ENCODE data around the gene METTL16. TPM values are rescaled to one million over a fixed set of nuclear protein-coding genes. Genes with fewer than 3 reads are reported as not detected.
"Not testable (repeated sequence)": the region's sequence is repeated elsewhere in the genome, so short reads cannot be mapped to it uniquely, and the experiment has no call there.

Gene METTL16
- polyA plus RNA-seq, 1 donor, result 20.0 TPM

DNA sequence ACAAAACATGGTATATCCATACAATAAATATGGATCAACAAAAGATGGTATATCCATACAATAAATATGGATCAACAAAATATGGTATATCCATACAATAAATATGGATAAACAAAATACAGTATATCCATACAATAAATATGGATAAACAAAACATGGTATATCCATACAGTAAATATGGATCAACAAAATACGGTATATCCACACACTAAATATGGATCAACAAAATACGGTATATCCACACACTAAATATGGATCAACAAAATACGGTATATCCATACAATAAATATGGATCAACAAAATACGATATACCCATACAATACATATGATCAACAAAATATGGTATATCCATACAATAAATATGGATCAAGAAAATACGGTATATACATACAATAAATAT is 8.1 kb downstream of the METTL16 start:
- no peak for DNase-seq (ENCODE audit: low read depth)

DNA sequence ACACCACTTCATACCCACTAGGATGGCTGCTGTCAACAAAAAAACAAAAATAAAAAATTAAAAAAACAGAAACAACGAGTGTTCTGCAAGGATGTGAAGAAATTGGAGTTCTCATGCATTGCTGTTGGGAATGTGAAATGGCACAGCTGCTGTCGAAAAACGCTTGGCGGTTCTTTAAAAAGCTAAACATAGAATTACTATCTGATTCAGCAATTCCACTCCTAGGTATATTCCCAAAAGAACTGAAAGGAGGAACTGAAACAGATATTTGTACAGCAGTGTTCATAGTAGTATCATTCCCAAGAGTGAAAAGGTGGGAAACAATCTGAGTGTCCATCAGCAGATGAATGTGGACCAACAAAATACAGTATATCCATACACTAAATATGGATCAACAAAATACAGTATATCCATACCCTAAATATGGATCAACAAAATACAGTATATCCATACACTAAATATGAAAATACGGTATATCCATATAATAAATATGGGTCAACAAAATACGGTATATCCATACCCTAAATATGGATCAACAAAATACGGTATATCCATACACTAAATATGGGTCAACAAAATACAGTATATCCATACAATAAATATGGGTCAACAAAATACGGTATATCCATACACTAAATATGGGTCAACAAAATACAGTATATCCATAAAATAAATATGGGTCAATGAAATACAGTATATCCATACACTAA is 8.7 kb downstream of the METTL16 start:
- DNase-seq (ENCODE audit: low read depth), result no peak

DNA sequence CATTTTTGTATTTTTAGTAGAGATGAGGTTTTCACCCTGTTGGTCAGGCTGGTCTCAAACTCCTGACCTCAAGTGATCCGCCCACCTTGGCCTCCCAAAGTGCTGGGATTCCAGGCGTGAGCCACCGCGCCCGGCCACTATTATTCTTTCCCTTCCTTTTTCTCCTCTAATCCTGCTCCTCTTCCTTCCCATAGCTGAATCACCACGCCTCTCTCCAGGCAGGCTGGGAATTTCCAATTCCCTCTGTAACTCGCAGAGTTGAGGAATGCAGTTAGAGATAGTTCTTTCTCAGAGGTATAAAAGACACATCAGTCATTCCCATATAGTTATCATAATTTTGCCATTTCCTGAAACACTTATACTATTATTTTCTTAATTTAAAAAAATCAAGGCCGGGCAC is 11.2 kb downstream of the METTL16 start:
- DNase-seq (ENCODE audit: low read depth), result no peak

GRCh38 chr17:2489286-2489685 is 22.4 kb downstream of the METTL16 start:
- DNase-seq (ENCODE audit: low read depth), result not testable (repeated sequence)

- DNase-seq (ENCODE audit: low read depth), result no peak
Observed at GRCh38 chr17:2487306-2487705, 24.4 kb downstream of the METTL16 start.

DNA sequence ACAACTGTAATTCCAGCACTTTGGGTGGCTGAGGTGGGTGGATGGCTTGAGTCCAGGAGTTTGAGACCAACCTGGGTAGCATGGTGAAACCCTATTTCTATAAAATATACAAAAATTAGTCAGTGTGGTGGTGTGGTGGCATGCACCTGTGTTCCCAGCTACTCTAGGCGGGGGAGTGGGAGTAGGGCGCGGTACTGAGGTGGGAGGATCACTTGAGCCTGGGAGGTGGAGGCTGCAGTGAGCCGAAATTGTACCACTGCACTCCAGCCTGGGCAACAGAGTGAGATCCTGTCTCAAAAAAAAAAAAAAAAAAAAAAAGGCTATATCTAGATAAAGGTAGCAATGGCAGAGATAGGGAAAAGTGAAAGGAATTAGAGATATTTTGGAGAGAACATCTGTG is 25.0 kb downstream of the METTL16 start:
- not testable (repeated sequence) for DNase-seq (ENCODE audit: low read depth)

DNA sequence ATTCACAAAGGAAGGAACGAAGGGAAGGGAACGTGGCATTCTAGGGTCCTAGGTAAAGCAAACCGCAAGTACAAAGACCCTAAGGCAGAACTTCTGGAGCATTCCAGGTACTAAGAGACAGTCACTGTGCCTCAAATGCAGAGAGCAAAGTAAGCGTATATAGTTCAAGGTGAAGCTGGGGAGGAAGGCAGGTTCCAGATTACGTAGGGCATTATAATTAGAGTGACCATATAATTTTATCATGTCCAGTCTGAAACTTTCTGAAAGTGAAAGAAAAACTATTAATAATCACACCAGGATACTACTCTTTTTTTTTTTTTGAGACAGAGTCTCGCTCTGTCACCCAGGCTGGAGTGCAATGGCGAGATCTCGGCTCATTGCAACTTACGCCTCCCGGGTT is 25.7 kb downstream of the METTL16 start:
- no peak for DNase-seq (ENCODE audit: low read depth)

DNA sequence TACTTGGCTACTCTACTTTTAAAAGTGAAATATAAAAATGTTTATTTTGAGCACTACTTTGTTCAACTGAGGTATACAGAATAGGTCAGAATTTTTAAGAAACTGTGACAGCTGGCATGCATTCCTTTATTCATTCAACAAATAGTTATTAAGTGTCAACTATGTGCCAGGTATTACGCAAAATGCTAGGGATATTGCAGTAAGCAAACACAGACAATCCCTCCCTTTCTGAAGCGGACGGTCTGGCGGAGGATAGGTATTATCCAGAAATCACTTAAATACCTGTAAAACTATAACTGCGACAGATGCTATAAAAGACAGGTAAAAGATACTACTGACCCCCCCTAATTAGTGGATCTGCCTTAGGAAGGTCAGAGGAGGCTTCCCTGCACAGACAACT is 26.1 kb downstream of the METTL16 start:
- no peak for DNase-seq (ENCODE audit: low read depth)

DNA sequence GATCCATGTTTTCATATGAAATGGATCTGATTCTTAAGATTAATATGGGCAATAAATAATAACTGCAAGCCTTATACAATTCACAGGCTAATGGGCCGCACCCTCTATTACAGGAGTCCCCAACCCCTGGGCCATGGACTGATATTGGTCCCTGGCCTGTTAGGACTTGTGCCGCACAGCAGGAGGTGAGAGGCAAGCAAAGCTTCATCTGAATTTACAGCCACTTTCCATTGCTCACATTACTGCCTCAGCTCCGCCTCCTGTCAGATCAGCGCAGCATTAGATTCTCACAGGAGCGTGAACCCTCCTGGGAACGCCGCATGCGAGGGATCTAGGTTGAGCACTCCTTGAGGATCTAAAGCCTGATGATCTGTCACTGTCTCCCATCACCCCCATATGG is 26.8 kb downstream of the METTL16 start:
- no peak for DNase-seq (ENCODE audit: low read depth)

- DNase-seq (ENCODE audit: low read depth), result no peak
Observed at GRCh38 chr17:2483084-2483483, 28.6 kb downstream of the METTL16 start.

DNA sequence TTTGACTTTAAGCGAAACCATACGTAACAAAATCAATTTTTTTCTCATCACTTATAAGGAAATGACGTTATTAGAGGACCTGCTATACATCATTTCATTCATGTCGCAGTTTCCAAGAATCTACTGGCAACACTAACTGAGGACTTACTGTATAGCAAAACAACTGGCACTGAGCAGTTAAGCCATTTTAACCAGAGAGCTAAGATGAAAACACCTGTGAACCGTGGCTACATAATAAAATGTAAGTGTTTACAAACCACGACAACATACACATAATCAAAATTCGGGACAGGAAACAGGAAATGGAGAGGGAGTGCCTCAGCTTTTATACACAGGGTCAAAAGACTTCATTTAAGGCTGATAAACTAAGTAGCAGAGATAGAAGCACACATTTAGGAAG is 29.5 kb downstream of the METTL16 start:
- DNase-seq (ENCODE audit: low read depth), result no peak

- DNase-seq (ENCODE audit: low read depth), result no peak
Observed at GRCh38 chr17:2481760-2482159, 29.9 kb downstream of the METTL16 start.

DNA sequence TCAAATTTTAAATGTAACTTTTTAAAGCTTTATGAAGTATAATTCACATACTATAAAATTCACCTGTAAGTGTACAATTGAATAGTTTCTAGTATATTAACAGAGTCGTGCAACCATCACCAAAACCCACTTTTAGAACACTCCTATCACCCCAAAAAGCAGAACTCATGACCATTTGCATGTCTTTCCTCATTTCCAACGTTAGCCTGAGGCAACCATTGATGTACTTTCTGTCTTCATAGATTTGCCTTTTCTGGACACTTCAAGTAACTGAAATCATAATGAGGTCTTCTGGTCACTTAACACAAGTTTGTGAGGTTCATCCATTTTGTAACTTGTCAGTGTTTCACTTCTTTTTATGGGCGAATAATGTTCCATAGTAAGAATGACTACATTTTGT is 33.2 kb downstream of the METTL16 start:
- DNase-seq (ENCODE audit: low read depth), result no peak

DNA sequence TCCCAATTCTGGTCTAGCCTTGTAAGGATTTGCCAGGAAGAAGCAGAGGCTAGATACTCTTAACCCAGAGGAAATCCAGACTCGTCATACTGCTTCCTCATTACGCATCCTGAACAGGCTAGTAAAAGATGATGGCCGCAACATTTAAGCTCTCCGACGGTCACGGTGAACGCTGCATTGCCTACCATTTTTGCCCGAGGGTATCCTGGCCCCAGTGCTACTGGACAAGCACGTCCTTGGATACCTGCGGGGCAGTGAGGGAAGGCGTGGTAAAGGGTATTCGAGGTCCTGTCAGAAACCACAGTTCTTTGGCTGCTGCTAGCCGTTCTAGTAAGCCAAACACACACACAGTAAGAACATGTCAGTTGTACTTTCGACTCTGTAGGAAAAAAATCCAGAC is 36.6 kb downstream of the METTL16 start:
- no peak for DNase-seq (ENCODE audit: low read depth)

DNA sequence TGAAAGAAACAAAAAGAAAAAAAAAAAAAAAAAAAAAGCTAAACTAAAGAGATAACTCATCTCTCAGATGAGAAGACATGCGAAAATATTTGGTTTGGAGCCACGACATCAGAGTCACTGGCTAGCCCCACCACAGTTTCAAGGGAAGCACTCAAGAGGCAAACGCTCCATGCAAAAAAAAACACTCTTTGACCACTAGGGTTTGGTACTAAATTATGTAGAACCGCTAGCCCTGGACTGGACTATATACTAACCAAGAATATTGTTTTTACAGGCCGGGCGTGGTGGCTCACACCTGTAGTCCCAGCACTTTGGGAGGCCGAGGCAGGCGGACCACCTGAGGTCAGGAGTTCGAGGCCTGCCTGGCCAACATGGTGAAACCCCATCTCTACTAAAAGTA is 37.3 kb downstream of the METTL16 start:
- no peak for DNase-seq (ENCODE audit: low read depth)

DNA sequence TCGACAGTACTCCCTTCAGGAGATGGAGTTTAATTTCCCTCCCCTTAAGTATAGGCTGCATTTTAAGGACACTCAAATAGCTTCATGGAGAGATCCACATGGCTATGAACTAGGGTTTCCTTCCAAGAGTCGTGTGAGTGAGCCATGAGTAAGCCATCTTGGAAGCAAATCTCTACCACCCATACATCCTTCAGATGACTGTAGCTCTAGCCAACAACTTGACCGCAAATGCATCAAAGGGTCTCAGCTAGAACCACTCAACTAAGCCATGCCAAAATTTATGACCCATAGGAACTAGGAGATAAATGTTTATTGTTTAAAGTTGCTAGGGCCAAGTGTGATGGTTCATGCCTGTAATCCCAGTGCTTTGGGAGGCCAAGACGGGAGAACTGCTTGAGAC is 43.4 kb downstream of the METTL16 start:
- DNase-seq (ENCODE audit: low read depth), result no peak

DNA sequence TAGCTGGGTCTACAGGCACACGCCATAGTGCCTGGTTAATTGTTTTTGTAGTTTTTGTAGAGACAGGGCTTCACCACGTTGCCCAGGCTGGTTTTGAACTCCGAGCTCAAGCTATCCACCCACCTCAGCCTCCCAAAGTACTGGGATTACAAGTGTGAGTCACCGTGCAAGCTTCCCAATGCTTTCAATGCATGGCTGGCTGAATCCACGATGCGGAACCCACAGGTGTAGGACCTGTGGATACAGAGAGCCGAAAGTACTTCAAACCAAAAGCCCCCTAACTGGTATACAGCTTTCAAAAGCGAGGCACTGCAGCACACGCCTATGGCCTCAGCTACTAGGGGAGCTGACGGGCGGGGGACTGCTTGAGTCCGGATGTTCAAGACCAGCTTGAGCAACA is 44.8 kb downstream of the METTL16 start:
- no peak for DNase-seq (ENCODE audit: low read depth)

DNA sequence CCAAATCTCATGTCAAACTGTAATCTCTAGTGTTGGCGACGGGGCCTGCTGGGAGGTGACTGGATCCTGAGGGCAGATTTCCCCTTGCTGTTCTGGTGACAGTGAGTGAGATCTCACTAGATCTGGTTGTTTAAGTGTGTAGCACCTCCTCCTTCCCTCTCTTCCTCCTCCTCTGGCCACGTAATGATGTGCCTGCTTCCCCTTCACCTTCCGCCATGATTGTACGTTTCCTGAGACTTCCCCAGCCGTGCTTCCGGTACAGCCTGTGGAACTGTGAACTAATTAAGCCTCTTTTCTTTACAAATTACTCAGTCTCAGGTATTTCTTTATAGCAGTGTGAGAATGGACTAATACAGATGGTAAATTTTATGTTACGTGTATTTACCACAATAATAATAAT is 49.2 kb downstream of the METTL16 start:
- no peak for DNase-seq (ENCODE audit: low read depth)

DNA sequence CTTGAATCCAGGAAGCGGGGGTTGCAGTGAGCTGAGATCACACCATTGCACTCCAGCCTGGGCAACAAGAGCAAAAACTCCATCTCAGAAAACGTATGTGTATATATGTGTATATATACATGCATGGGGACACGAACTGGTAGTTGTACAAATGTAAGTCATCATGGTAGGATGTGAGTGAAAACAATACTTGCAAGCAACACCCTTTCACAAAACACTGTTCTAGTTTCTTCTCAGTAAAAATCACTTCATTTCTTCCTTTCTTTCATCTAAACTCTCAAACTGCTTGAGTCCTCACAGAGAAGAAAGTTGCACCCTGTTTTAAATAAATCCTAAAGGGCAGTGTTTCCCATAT is 51.8 kb downstream of the METTL16 start:
- DNase-seq (ENCODE audit: low read depth), result no peak

DNA sequence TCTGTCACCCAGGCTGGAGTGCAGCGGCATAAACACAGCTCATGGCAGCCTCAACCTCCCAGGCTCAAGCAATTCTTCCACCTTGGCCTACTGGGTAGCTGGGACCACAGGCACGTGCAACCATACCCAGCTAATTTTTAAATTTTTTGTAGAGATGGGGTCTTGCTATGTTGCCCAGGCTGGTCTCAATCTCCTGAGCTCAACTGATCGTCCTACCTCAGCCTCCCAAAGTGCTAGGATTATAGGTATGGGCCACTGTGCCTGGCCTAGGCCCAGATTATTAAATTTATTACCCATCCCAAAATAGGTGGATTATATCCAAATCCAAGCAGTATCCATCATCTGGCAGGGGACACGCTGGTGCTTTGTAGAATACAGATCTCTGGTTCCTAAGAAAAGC is 53.8 kb downstream of the METTL16 start:
- no peak for DNase-seq (ENCODE audit: low read depth)

GRCh38 chr17:2456475-2456874 is 55.2 kb downstream of the METTL16 start:
- DNase-seq (ENCODE audit: low read depth), result no peak

DNA sequence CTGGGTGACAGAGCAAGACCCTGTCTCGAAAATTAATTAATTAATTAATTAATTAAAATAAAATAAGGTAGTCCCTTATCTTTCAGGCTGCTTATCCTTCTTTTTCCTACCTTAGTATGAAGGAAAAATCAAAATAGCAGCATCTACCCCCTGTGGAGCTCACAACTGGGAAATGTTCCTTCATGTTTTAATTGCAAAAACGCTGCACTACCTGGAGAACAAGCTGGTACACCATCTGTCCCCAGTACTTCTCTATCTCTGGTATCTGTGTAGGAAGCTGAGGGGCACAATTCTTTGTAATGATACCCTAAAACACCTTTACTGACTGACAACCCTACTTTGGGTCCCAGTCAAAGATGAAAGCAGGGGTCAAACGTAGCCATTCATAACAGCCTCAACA is 55.7 kb downstream of the METTL16 start:
- no peak for DNase-seq (ENCODE audit: low read depth)

- no peak for DNase-seq (ENCODE audit: low read depth)
Observed at GRCh38 chr17:2453866-2454265, 57.8 kb downstream of the METTL16 start.

DNA sequence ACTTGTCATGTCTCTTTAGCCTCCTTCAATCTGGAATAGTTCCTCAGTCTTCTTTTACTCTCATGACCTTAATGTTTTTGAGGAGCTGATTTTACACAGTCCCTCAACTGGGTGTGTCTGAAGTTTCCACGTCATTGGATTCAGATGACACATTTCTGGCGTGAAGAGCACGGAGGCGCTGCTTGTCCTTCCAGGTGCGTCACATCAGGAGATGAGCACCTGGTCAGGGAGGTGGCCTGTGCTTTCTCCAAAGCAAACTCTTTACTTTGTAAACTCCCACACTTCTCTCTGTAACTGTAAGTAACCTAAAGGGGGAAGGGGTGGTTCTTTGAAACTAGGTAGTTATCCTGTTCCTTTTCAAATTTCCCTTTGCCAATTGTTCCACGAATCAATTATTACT is 58.4 kb downstream of the METTL16 start:
- DNase-seq (ENCODE audit: low read depth), result no peak

All from forelimb muscle (tissue), 1 donor.